ENCODE results near the gene PTPRN2.

DNA sequence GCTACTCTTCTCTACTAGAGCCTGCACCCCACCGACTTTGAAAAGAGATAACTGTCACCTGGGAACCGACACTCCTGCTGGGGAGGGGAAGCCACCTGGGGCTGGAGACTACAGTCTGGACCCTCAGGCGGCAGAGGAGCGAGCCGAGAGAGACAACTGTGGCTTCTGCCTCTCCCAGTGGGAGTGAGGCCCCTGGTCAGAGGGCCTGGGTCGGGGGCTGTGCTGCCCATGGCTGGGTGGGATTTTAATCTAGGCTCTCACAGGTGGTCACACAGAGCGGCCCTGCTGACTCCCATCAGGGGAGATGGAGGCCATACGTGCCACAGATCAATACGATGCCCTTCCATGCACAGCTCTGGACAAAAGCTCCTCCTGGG, 878.7 kb downstream of the PTPRN2 start:
- TF ChIP-seq, protein P1, sequence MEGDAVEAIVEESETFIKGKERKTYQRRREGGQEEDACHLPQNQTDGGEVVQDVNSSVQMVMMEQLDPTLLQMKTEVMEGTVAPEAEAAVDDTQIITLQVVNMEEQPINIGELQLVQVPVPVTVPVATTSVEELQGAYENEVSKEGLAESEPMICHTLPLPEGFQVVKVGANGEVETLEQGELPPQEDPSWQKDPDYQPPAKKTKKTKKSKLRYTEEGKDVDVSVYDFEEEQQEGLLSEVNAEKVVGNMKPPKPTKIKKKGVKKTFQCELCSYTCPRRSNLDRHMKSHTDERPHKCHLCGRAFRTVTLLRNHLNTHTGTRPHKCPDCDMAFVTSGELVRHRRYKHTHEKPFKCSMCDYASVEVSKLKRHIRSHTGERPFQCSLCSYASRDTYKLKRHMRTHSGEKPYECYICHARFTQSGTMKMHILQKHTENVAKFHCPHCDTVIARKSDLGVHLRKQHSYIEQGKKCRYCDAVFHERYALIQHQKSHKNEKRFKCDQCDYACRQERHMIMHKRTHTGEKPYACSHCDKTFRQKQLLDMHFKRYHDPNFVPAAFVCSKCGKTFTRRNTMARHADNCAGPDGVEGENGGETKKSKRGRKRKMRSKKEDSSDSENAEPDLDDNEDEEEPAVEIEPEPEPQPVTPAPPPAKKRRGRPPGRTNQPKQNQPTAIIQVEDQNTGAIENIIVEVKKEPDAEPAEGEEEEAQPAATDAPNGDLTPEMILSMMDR (conservative IDR thresholded peaks at IDR 0.05; ENCODE audit: low read depth, low read length) = no peak
- TF ChIP-seq EZH2 (IDR thresholded peaks at IDR 0.05; ENCODE audit: borderline replicate concordance, low read depth, low read length, poor library complexity, severe bottlenecking) = no peak

Measured in A673 (cell line).